Right atrium auricular region (tissue), 2 donors: ENCODE measurements around the gene SLC2A8. TPM values are rescaled to one million over a fixed set of nuclear protein-coding genes. Genes with fewer than 3 reads are reported as not detected.
A peak's percentile ranks its signal among the peaks of the same experiment; 100 is the strongest.

Source experiments
- DNase-seq: peaks from one replicate; pipeline ENCODE4 v3.0.0-alpha.2; 2019; ENCODE audit warnings: low spot score
- H3K27ac ChIP-seq, 2 donors: fragments of 200-600 bp; sonication (generic); 1 replicate in 1 of 2; 2 replicates in 1 of 2; pipeline ENCODE4 v1.5.1; 2016 to 2019
- H3K27me3 ChIP-seq, 2 donors: fragments of 200-600 bp; sonication (generic); one replicate each; pipeline versions ENCODE4 v1.5.1 to v1.6.0; 2017 to 2019
- H3K36me3 ChIP-seq: fragments of 200-600 bp; sonication (generic); one replicate; pipeline ENCODE4 v1.5.1; 2016
- H3K4me1 ChIP-seq, 2 donors: fragments of 200-600 bp; sonication (generic); one replicate each; pipeline versions ENCODE4 v1.5.1 to v1.6.0; 2017 to 2019
- H3K4me3 ChIP-seq, 2 donors: fragments of 200-600 bp; sonication (generic); 1 replicate in 1 of 2; 2 replicates in 1 of 2; pipeline ENCODE4 v1.5.1; 2017 to 2019; ENCODE audit warnings: mild to moderate bottlenecking in 1 of 2, moderate library complexity in 1 of 2
- H3K9me3 ChIP-seq, 2 donors: fragments of 200-600 bp; sonication (generic); one replicate each; pipeline ENCODE4 v1.5.1; 2019
- total RNA-seq, 2 donors: library from RNA; depleted of rRNA; stranded (reverse); fragments of >200 nt; gene quantifications; one replicate each; pipeline ENCODE4 v1.1.0, GENCODE V29; 2016
- TF ChIP-seq, protein P1 (sequence below), 2 donors: fragments of 200-600 bp; sonication (generic); IDR thresholded peaks; one replicate each; pipeline ENCODE4 v1.5.1; 2019; ENCODE audit warnings: antibody characterized with exemption in 2 of 2

SLC2A8 gene
- total RNA-seq, 2 donors from 2014 or later, result 19.2 to 19.8 TPM

DNA sequence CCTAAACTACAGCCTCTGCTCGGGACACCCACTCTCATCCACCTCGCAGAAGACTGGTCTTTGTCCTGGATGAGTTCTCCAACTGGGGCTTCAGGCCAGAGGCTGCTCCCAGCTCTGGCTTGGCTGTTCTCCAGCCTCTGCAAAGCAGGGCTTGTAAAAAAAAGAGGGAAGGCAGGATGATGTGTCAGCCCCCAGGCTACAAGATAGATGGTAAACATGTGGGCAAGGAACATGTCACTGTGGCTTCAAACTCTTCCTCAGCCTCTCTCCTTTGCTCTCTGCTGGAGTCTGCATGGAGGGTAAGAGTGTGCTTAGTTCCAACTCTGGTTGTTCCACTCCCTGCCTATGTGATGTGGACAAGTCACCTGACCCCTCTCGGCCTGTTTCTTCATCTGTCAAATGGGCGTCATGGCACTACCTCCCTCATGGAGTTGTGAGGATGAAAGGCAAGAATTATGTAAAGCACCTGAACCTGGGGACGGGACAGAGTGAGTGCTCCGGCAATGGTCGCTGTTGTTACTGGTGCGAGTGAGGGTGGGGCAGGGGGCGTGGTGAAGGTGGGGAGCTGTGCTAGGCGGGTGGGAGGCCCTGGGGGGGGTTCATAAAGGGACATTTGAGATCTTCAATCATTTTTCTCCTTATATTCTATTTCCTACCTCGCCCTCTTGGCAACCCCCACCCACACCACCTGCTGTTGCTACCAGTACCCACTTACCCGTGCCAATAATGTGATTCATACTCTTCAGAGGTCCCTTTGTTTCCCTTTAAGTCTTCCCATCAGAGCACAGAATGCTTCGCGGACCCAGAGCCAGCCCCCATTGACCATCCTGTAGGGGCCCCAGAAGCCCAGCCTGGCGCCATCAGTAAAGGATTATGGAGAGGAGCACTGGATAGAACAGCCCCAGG, 20.4 kb downstream of the SLC2A8 start:
- no peak for DNase-seq
- peaks cover 0 to 5% of the 10 kb centered on the region in 2 donors for H3K4me1 ChIP-seq
- TF ChIP-seq, protein P1, sequence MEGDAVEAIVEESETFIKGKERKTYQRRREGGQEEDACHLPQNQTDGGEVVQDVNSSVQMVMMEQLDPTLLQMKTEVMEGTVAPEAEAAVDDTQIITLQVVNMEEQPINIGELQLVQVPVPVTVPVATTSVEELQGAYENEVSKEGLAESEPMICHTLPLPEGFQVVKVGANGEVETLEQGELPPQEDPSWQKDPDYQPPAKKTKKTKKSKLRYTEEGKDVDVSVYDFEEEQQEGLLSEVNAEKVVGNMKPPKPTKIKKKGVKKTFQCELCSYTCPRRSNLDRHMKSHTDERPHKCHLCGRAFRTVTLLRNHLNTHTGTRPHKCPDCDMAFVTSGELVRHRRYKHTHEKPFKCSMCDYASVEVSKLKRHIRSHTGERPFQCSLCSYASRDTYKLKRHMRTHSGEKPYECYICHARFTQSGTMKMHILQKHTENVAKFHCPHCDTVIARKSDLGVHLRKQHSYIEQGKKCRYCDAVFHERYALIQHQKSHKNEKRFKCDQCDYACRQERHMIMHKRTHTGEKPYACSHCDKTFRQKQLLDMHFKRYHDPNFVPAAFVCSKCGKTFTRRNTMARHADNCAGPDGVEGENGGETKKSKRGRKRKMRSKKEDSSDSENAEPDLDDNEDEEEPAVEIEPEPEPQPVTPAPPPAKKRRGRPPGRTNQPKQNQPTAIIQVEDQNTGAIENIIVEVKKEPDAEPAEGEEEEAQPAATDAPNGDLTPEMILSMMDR (IDR thresholded peaks at IDR 0.05), result no peak
- no peaks in the 10 kb centered on the region for H3K36me3 ChIP-seq
- H3K27me3 ChIP-seq, result no peaks in the 10 kb centered on the region
- no peaks in the 10 kb centered on the region for H3K9me3 ChIP-seq
- no peak overlapping the region for H3K4me3 ChIP-seq
- no peak overlapping the region for H3K27ac ChIP-seq

DNA sequence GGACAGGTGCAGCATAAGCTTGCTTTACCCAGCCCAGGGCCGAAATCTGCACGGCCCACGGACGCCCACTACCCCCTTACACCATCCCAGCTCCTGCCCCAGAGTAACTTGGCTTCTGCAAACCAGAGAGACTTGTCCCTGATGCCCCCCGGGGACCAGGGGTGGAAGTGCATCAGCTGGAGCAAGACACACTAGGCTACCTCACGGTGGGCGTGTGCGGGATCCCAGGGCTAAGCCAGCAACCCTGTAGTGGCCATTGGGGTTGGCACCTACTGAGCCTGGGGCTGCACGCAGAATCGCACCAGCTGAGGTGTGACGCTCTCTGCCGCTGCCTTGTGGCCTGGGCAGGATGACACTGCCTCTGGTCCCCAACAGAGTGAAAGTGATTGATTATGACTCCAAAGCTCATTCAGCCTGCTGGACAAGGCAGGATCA, 21.1 kb downstream of the SLC2A8 start:
- peaks cover 0 to 11% of the 10 kb centered on the region in 2 donors for H3K4me1 ChIP-seq
- H3K27ac ChIP-seq, result no peak overlapping the region
- no peaks in the 10 kb centered on the region for H3K36me3 ChIP-seq
- H3K4me3 ChIP-seq, result no peak overlapping the region
- TF ChIP-seq, protein P1 (IDR thresholded peaks at IDR 0.05), result peak in 1 of 2 donors; percentile 32
- no peaks in the 10 kb centered on the region for H3K9me3 ChIP-seq
- H3K27me3 ChIP-seq, result no peaks in the 10 kb centered on the region
- DNase-seq, result no peak

DNA sequence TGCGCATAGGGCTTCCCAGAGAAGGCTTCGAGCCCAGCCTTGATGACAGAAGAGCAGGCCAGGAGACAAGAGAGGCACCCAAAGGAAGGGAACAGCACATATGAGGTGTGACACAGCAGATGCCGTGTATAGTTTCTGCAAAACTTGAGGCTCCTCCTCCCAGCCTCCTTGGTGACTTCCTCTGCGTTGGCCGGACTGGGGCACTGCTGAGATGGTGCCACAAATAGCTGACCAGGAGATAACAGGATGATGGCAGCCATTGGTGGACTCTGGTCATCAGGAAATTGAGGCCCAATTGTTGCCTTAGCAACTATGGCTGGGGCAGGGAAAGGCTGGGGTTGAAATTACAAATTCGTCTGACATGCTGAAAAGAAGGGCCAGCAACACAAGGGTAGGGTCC, 22.4 kb downstream of the SLC2A8 start:
- TF ChIP-seq, protein P1 (IDR thresholded peaks at IDR 0.05), result no peak
- no peak overlapping the region for H3K4me3 ChIP-seq
- H3K27ac ChIP-seq, result no peak overlapping the region

DNA sequence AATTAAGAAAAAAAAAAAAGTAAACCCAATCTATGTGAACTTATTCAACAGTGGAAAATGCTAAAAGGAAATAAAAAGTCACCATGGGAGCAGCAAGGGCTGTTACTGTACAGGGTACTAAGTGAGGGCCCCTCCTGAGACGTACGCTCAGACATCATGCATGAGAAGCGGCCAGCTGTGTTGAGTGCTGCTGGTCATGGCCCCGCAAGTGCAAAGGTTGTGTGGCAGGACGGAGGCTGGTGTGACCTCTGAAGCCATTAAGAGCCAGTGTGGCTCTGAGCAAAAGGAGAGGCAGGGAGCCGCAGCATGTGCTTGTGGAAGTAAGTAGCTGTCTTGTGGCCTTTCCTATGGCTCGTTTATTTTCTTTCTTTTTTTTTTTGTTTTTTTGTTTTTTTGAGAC, 24.1 kb downstream of the SLC2A8 start:
- Histone ChIP-seq H3K36me3 (no peaks in the 10 kb centered on the region), H3K27me3 (no peaks in the 10 kb centered on the region), H3K27ac (no peak overlapping the region), H3K4me1 (peaks cover 0 to 31% of the 10 kb centered on the region in 2 donors), H3K4me3 (no peak overlapping the region), H3K9me3 (no peaks in the 10 kb centered on the region)
- no peak for DNase-seq
- TF ChIP-seq, protein P1 (IDR thresholded peaks at IDR 0.05), result no peak

More for the DNA sequence above, 22.4 kb downstream of the SLC2A8 start:
- no peak for DNase-seq
- H3K9me3 ChIP-seq, result no peaks in the 10 kb centered on the region
- no peaks in the 10 kb centered on the region for H3K36me3 ChIP-seq
- H3K27me3 ChIP-seq, result no peaks in the 10 kb centered on the region
- peaks cover 0 to 17% of the 10 kb centered on the region in 2 donors for H3K4me1 ChIP-seq

DNA sequence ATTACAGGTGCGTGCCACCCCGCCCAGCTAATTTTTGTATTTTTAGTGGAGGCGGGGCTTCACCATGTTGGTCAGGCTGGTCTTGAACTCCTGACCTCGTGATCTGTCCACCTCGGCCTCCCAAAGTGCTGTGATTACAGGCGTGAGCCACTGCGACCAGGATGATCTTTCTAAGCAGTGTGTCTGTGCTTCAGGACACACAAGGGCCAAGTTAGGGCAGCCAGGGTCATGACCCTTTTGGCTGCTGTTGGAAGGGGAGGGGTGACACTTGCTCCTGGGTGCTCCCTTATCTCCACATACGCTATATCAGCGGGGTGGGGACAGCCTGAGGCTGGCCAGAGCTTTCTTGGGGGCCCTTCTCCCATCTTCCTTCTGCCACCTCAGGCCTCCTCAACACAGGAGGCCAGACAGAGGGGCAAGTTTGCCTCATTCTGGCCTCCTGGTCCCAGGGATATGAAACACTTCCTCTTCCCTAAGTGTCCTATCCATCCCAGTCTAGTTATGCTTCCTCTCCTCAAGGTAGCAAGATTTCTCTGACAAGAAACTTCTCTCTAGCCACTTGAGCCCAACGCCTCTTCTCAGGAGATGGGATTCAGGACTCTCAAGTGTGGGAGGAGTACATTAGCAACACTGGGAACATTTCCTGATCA, 25.3 kb downstream of the SLC2A8 start:
- no peak for DNase-seq
- Histone ChIP-seq H3K27ac (no peak overlapping the region), H3K4me1 (peaks cover 0 to 32% of the 10 kb centered on the region in 2 donors), H3K27me3 (no peaks in the 10 kb centered on the region), H3K36me3 (no peaks in the 10 kb centered on the region), H3K4me3 (no peak overlapping the region), H3K9me3 (no peaks in the 10 kb centered on the region)
- TF ChIP-seq, protein P1 (IDR thresholded peaks at IDR 0.05), result no peak
